ENCODE measurements around the gene C2CD5.
"Not testable (repeated sequence)": the region's sequence is repeated elsewhere in the genome, so short reads cannot be mapped to it uniquely, and the experiment has no call there.

C2CD5 gene

GRCh38 chr12:22477166-22477893 is 67.0 kb downstream of the C2CD5 start:
- DNase-seq = no peak

- DNase-seq = no peak
Observed at GRCh38 chr12:22476133-22476532, 68.2 kb downstream of the C2CD5 start.

- DNase-seq = no peak
Observed at GRCh38 chr12:22474970-22475720, 69.2 kb downstream of the C2CD5 start.

- DNase-seq = no peak
Observed at GRCh38 chr12:22473212-22473611, 71.1 kb downstream of the C2CD5 start.

GRCh38 chr12:22467190-22467589 is 77.2 kb downstream of the C2CD5 start:
- DNase-seq = no peak

GRCh38 chr12:22463306-22463705 is 81.0 kb downstream of the C2CD5 start:
- DNase-seq = no peak

GRCh38 chr12:22461786-22462185 is 82.6 kb downstream of the C2CD5 start:
- DNase-seq = no peak

GRCh38 chr12:22459838-22460490 is 84.4 kb downstream of the C2CD5 start:
- DNase-seq = peak; percentile 10

- no peak for DNase-seq
Observed at GRCh38 chr12:22458298-22458937, 85.9 kb downstream of the C2CD5 start.

GRCh38 chr12:22457085-22457484 is 87.3 kb downstream of the C2CD5 start:
- no peak for DNase-seq

- no peak for DNase-seq
Observed at GRCh38 chr12:22453511-22453910, 90.8 kb downstream of the C2CD5 start.

- no peak for DNase-seq
Observed at GRCh38 chr12:22447223-22447622, 97.1 kb downstream of the C2CD5 start.

- DNase-seq = not testable (repeated sequence)
Observed at GRCh38 chr12:22444317-22444665, 100.1 kb downstream of the C2CD5 start.

- peak; percentile 31 for DNase-seq
Observed at GRCh38 chr12:22443379-22444316, 100.7 kb downstream of the C2CD5 start.

- no peak for DNase-seq
Observed at GRCh38 chr12:22437031-22437806, 107.1 kb downstream of the C2CD5 start.

GRCh38 chr12:22435583-22435982 is 108.8 kb downstream of the C2CD5 start:
- no peak for DNase-seq

GRCh38 chr12:22431693-22432251 is 112.6 kb downstream of the C2CD5 start:
- DNase-seq = no peak

GRCh38 chr12:22416801-22417200 is 127.5 kb downstream of the C2CD5 start:
- DNase-seq = no peak

GRCh38 chr12:22415342-22416309 is 128.7 kb downstream of the C2CD5 start:
- DNase-seq = no peak

- DNase-seq = no peak
Observed at GRCh38 chr12:22414742-22415141, 129.6 kb downstream of the C2CD5 start.

Measured in NCI-H1092 (cell line).